Activated CD4-positive, alpha-beta T cell treated with anti-CD3 and anti-CD28 coated beads, Interleukin-2, amount 10 ng/mL, durations not matched to agents 7 days and 5 days (primary cell): ENCODE results near the gene ANK2. TPM values are rescaled to one million over a fixed set of nuclear protein-coding genes. Genes with fewer than 3 reads are reported as not detected.

Source experiments
- microRNA-seq: library from miRNA; unstranded; fragments of <30 nt; microRNA quantifications from one replicate; pipeline ENCODE4 v1.2.0, GENCODE V29; 2021; ENCODE audit warnings: borderline microRNAs expressed, borderline replicate concordance
- total RNA-seq, 2 experiments: library from RNA; stranded (reverse); gene quantifications; one replicate each; pipeline ENCODE4 v1.2.3, GENCODE V29; 2021

ANK2 gene
- total RNA-seq, 2 experiments from 2014 or later, result 0.42 to 0.67 TPM

Small RNAs within 50 kb of the gene (microRNA-seq; reads per million reads assigned to microRNA genes)
- gene MIR1243, result not detected
- not detected for gene MIR8082
